PC-3 (cell line): ENCODE data around the gene TBX18.

Experiments
- CTCF ChIP-seq: fragments of 300-600 bp; sonication (generic); conservative IDR thresholded peaks from 2 replicates; pipeline ENCODE4 v1.5.1; 2017; ENCODE audit warnings: antibody characterized with exemption, low read depth, mild to moderate bottlenecking, low read length
- EZH2 ChIP-seq: fragments of 300-600 bp; sonication (generic); IDR thresholded peaks from one replicate; pipeline ENCODE4 v1.6.1; 2017; ENCODE audit warnings: antibody characterized with exemption, mild to moderate bottlenecking, low read length; ENCODE audit not compliant: unreplicated experiment
- EZH2phosphoT487 ChIP-seq: fragments of 300-600 bp; sonication (generic); IDR thresholded peaks from 2 replicates; pipeline ENCODE4 v1.6.1; 2018; ENCODE audit warnings: mild to moderate bottlenecking, antibody characterized with exemption, low read length, borderline replicate concordance

- no peak for TF ChIP-seq CTCF
- no peak for TF ChIP-seq EZH2
- TF ChIP-seq EZH2phosphoT487, result no peak
These were observed 24.6 kb downstream of the TBX18 start for GRCh38 chr6:84739866-84740208.
